Measurements from ENCODE around the gene CLEC16A. TPM values are rescaled to one million over a fixed set of nuclear protein-coding genes. Genes with fewer than 3 reads are reported as not detected.

Gene CLEC16A
- total and polyA plus RNA-seq, 9 of the 15 experiments (the other 6 are each of a cell fraction or from before 2014, with no cell fraction given), result 1.00 to 22.3 (median 10.0) TPM

DNA sequence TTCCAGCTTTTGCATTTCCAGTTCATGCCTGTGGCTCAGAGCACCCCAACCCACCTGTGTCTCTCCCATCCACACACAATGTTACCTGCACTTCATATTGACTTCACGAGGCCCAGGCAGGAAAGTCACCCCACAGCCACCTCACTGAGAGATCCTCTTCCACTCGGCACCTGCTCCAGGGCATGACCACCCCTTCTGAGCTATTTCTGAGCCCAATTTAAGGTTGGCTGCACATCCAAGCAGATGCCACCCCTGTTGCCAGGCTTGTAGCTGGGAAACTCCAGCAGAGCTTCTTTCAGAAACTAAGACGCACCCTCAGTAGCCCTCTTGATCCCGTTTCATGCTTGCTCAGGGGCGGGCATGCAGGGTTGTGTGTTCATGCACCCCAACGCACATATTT lies 223.2 kb downstream of the CLEC16A start (continued):
- TF ChIP-seq PYGO2 (tag; IDR thresholded peaks at IDR 0.05), result no peak
- no peak for TF ChIP-seq NFYB (IDR thresholded peaks at IDR 0.05; ENCODE audit: extremely low read depth, insufficient read length)

DNA sequence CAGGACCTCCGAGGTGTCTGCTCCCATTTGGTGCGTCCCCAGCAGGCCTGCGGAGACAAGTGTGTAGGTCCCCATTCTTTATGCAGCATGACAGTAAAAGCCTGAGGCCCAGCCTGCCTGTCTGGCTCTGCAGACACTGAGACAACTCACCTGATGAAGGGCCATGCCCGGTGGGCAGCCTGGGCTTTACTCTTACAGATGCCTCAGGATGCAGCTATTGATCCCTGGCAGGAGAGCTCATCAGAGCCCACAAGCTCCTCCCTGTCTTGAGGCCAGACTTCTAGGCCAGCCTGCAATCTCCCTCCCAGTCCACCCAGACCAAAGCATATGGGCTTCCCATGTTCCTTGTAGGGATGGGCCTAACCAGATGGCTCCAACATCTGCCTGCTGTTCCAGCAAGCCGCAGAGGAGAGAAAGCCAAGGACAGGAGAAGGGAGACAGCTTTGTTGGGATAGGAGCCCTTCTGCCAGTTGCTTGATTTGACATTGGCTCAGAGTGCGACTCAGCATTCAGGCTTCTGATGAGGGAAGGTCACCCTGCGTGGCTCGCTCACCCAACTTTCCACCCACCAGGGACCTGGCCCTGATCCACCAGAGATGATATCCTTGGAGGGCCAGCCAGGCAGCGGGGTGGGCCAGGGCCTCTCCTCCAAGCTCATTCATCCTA lies 224.2 kb downstream of the CLEC16A start:
- POLR2A ChIA-PET, result interaction anchor here (0.6 to 1.3 kb wide), 3 partner anchors 14 to 90 kb away, joined by 4 to 7 read pairs (median 5); no protein-coding TSS in a partner anchor
- intact Hi-C loops (cut with micrococcal nuclease), result no loop called here
- Histone ChIP-seq H3K27me3 (ENCODE audit: control insufficient read depth in 2 of 2, insufficient read depth in 2 of 2, low read length in 2 of 2) (no peaks in the 10 kb centered on the region; a peak in 1 of 5 replicates), H3K9ac (ENCODE audit: insufficient read depth in 1 of 2, low read depth in 2 of 2, low read length in 2 of 2) (0 out of 4 replicates have a peak overlapping the region, but pooled peaks of 1 of the 2 experiments have one; percentile 24), H3K36me3 (ENCODE audit: control insufficient read depth, insufficient read depth, low read length) (peaks cover 17% of the 10 kb centered on the region), H2AFZ (ENCODE audit: low read depth, low read length) (no peak overlapping the region), H3K9me3 (replicated peaks; ENCODE audit: control insufficient read depth, insufficient read depth, low read depth, low read length) (no peaks in the 10 kb centered on the region), H3K4me3 (no peak overlapping the region), H3K9me1 (ENCODE audit: control insufficient read depth, insufficient read depth, low read length) (no peaks in the 10 kb centered on the region), H3K4me1 (replicated peaks in 1 of 2; ENCODE audit: control insufficient read depth in 2 of 2, insufficient read depth in 2 of 2, low read length in 2 of 2) (peaks cover 24 to 28% of the 10 kb centered on the region in 2 experiments; a peak in 4 of 5 replicates), H3K4me2 (ENCODE audit: insufficient read depth, low read length) (no peak overlapping the region), H3K27ac (ENCODE audit: extremely low read depth, low read depth, low read length) (no peak overlapping the region), H4K20me1 (replicated peaks; ENCODE audit: control insufficient read depth, insufficient read depth, low read length) (no peaks in the 10 kb centered on the region), H3K79me2 (ENCODE audit: control insufficient read depth, insufficient read depth, low read length) (no peaks in the 10 kb centered on the region)
- no peak for ATAC-seq
- in situ Hi-C loops (cut with MboI), result no loop called here
- no TSS peak for BruUV-seq (replicated peaks)
- FAIRE-seq, result no peak
- no peak for DNase-seq (ENCODE audit: extremely low read depth in 1 of 4, low spot score in 3 of 4)
- 80% methylated on average over 9 of the region's 9 CpGs for WGBS (ENCODE audit: insufficient coverage, low coverage, missing lambda C conversion rate)
- TF ChIP-seq ZNF57 (CRISPR knock-in tag; IDR thresholded peaks at IDR 0.05) (no peak), E2F4 (CRISPR knock-in tag; IDR thresholded peaks at IDR 0.05; ENCODE audit: low read depth) (no peak), ZNF133 (CRISPR knock-in tag; IDR thresholded peaks at IDR 0.05) (no peak), U2AF1 (optimal IDR thresholded peaks at IDR 0.05; ENCODE audit: low read depth, low read length) (no peak), SNIP1 (IDR thresholded peaks at IDR 0.05; ENCODE audit: low read depth) (peak; percentile 42; the same call in 1 of the 2 replicates), EGR1 (conservative IDR thresholded peaks at IDR 0.05) (0 out of 2 replicates have a peak, but pooled peaks have one; percentile 24), NFATC3 (IDR thresholded peaks at IDR 0.05) (0 out of 2 replicates have a peak, but pooled peaks have one; percentile 39)
- TF ChIP-seq, protein P1, sequence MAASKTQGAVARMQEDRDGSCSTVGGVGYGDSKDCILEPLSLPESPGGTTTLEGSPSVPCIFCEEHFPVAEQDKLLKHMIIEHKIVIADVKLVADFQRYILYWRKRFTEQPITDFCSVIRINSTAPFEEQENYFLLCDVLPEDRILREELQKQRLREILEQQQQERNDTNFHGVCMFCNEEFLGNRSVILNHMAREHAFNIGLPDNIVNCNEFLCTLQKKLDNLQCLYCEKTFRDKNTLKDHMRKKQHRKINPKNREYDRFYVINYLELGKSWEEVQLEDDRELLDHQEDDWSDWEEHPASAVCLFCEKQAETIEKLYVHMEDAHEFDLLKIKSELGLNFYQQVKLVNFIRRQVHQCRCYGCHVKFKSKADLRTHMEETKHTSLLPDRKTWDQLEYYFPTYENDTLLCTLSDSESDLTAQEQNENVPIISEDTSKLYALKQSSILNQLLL (CRISPR knock-in tag; IDR thresholded peaks at IDR 0.05; ENCODE audit: borderline replicate concordance), result no peak
- CTCF ChIA-PET (ENCODE audit: low intra/inter-chr PET ratio), result no interaction called here

Data from K562 (cell line).